ENCODE data around the gene VCAN. TPM values are rescaled to one million over a fixed set of nuclear protein-coding genes. Genes with fewer than 3 reads are reported as not detected.

Gene VCAN
- total and polyA plus RNA-seq, 4 donors: 0.97 to 15.6 (median 4.8) TPM

DNA sequence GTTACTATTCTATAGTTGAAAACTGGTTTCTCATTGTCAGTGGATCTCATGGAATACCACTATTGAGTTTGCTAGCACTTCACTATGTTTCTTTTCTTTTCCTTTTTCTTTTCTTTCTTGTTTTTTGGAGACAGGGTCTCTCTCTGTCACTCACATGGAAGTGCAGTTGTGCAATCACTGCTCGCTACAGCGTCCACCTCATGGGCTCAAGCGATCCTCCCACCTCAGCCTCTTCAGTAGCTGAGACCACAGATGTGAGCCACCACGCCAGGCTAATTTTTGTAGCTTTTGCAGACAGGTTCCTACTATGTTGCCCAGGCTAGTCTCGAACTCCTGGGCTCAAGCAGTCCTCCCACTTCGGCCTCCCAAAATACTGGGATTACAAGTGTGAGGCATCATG lies 42.7 kb upstream of the VCAN start:
- Histone ChIP-seq H3K9me3 (ENCODE audit: control insufficient read depth in 4 of 4, low read length in 3 of 4) (no peaks in the 10 kb centered on the region), H3K4me1 (ENCODE audit: control insufficient read depth in 4 of 4, insufficient read depth in 4 of 4, low read length in 3 of 4) (no peaks in the 10 kb centered on the region), H3K4me3 (ENCODE audit: low read depth in 1 of 3, low read length in 3 of 3) (no peak overlapping the region), H3K9ac (ENCODE audit: low read depth in 1 of 2, low read length in 2 of 2) (no peak overlapping the region), H3K27ac (ENCODE audit: low read depth in 1 of 2, low read length in 2 of 2) (no peak overlapping the region), H3K27me3 (ENCODE audit: control insufficient read depth in 4 of 4, insufficient read depth in 4 of 4, low read length in 3 of 4) (no peaks in the 10 kb centered on the region), H3K36me3 (ENCODE audit: control insufficient read depth in 4 of 4, insufficient read depth in 3 of 4, low read depth in 1 of 4, low read length in 3 of 4) (no peaks in the 10 kb centered on the region)
- DNase-seq (ENCODE audit: low spot score): no peak
- WGBS: 90% methylated on average over 6 of the region's 6 CpGs
- no peak for TF ChIP-seq RXRA (IDR thresholded peaks at IDR 0.05)
- TF ChIP-seq, protein P1, sequence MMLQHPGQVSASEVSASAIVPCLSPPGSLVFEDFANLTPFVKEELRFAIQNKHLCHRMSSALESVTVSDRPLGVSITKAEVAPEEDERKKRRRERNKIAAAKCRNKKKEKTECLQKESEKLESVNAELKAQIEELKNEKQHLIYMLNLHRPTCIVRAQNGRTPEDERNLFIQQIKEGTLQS (IDR thresholded peaks at IDR 0.05): no peak
- TF ChIP-seq GABPA (IDR thresholded peaks at IDR 0.05 in 1 of 2, conservative IDR thresholded peaks at IDR 0.05 in 1 of 2): no peak
- TF ChIP-seq HNF4A (conservative IDR thresholded peaks at IDR 0.05): no peak
- no peak for TF ChIP-seq EGR1 (IDR thresholded peaks at IDR 0.05; ENCODE audit: low read depth in 2 of 2)
- TF ChIP-seq, protein P2, sequence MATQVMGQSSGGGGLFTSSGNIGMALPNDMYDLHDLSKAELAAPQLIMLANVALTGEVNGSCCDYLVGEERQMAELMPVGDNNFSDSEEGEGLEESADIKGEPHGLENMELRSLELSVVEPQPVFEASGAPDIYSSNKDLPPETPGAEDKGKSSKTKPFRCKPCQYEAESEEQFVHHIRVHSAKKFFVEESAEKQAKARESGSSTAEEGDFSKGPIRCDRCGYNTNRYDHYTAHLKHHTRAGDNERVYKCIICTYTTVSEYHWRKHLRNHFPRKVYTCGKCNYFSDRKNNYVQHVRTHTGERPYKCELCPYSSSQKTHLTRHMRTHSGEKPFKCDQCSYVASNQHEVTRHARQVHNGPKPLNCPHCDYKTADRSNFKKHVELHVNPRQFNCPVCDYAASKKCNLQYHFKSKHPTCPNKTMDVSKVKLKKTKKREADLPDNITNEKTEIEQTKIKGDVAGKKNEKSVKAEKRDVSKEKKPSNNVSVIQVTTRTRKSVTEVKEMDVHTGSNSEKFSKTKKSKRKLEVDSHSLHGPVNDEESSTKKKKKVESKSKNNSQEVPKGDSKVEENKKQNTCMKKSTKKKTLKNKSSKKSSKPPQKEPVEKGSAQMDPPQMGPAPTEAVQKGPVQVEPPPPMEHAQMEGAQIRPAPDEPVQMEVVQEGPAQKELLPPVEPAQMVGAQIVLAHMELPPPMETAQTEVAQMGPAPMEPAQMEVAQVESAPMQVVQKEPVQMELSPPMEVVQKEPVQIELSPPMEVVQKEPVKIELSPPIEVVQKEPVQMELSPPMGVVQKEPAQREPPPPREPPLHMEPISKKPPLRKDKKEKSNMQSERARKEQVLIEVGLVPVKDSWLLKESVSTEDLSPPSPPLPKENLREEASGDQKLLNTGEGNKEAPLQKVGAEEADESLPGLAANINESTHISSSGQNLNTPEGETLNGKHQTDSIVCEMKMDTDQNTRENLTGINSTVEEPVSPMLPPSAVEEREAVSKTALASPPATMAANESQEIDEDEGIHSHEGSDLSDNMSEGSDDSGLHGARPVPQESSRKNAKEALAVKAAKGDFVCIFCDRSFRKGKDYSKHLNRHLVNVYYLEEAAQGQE (IDR thresholded peaks at IDR 0.05): no peak
- no peak for TF ChIP-seq HNF4G (IDR thresholded peaks at IDR 0.05)
- no peak for TF ChIP-seq FOXA1 (IDR thresholded peaks at IDR 0.05)
- TF ChIP-seq RAD21 (IDR thresholded peaks at IDR 0.05): no peak
- TF ChIP-seq SP1 (IDR thresholded peaks at IDR 0.05): no peak
- TF ChIP-seq, protein P3, sequence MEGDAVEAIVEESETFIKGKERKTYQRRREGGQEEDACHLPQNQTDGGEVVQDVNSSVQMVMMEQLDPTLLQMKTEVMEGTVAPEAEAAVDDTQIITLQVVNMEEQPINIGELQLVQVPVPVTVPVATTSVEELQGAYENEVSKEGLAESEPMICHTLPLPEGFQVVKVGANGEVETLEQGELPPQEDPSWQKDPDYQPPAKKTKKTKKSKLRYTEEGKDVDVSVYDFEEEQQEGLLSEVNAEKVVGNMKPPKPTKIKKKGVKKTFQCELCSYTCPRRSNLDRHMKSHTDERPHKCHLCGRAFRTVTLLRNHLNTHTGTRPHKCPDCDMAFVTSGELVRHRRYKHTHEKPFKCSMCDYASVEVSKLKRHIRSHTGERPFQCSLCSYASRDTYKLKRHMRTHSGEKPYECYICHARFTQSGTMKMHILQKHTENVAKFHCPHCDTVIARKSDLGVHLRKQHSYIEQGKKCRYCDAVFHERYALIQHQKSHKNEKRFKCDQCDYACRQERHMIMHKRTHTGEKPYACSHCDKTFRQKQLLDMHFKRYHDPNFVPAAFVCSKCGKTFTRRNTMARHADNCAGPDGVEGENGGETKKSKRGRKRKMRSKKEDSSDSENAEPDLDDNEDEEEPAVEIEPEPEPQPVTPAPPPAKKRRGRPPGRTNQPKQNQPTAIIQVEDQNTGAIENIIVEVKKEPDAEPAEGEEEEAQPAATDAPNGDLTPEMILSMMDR (IDR thresholded peaks at IDR 0.05; ENCODE audit: low read depth, low read length, missing input control): no peak
- TF ChIP-seq TAF1 (conservative IDR thresholded peaks at IDR 0.05): no peak
- TF ChIP-seq, protein P4, sequence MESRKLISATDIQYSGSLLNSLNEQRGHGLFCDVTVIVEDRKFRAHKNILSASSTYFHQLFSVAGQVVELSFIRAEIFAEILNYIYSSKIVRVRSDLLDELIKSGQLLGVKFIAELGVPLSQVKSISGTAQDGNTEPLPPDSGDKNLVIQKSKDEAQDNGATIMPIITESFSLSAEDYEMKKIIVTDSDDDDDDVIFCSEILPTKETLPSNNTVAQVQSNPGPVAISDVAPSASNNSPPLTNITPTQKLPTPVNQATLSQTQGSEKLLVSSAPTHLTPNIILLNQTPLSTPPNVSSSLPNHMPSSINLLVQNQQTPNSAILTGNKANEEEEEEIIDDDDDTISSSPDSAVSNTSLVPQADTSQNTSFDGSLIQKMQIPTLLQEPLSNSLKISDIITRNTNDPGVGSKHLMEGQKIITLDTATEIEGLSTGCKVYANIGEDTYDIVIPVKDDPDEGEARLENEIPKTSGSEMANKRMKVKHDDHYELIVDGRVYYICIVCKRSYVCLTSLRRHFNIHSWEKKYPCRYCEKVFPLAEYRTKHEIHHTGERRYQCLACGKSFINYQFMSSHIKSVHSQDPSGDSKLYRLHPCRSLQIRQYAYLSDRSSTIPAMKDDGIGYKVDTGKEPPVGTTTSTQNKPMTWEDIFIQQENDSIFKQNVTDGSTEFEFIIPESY (IDR thresholded peaks at IDR 0.05): no peak
- TF ChIP-seq NR2F2 (IDR thresholded peaks at IDR 0.05): no peak
- no peak for TF ChIP-seq FOXA2 (IDR thresholded peaks at IDR 0.05)
- TF ChIP-seq YY1 (IDR thresholded peaks at IDR 0.05): no peak
- TF ChIP-seq, protein P5, sequence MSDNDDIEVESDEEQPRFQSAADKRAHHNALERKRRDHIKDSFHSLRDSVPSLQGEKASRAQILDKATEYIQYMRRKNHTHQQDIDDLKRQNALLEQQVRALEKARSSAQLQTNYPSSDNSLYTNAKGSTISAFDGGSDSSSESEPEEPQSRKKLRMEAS (IDR thresholded peaks at IDR 0.05): no peak
- TF ChIP-seq JUND (IDR thresholded peaks at IDR 0.05): no peak

All from liver (tissue), 9 donors.